GM19324 (cell line): Measurements from ENCODE around the gene SERPING1.
"Not testable (repeated sequence)": the region's sequence is repeated elsewhere in the genome, so short reads cannot be mapped to it uniquely, and the experiment has no call there.

ENCODE experiments used
- ATAC-seq: cut with Tn5 transposase; IDR thresholded peaks from one replicate; pipeline ENCODE4 v1.9.1; 2021; ENCODE audit warnings: mild to moderate bottlenecking, moderate library complexity; ENCODE audit not compliant: unreplicated experiment, low FRiP score

Gene SERPING1

DNA sequence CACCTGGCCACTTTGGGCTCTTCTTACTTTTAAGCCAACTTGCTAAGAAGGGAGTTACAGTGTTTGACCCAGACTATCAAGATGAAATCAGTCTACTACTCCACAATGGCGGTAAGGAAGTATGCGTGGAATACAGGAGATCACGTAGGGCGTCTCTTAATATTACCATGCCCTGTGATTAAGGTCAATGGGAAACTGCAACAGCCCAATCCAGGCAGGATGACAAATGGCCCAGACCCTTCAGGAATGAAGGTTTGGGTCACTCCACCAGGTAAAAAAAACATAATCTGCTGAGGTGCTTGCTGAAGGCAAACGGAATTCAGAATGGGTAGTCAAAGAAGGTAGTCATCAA is 53.2 kb downstream of the SERPING1 start:
- no peak for ATAC-seq

DNA sequence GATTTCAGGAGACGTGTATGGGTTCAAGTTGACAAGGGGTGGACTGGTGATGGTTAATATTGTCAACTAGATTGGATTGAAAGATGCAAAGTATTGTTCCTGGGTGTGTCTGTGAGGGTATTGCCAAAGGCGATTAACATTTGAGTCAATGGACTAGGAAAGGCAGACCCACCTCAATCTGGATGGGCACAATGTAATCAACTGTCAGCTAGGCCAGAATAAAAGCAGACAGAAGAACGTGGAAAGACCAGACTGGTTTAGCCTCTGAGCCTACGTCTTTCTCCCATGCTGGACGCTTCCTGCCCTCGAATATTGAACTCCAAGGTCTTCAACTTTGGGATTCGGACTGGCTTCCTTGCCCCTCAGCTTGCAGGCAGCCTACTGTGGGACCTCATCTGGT is 53.9 kb downstream of the SERPING1 start:
- ATAC-seq: no peak

GRCh38 chr11:57652230-57652629 is 54.7 kb downstream of the SERPING1 start:
- ATAC-seq: not testable (repeated sequence)

DNA sequence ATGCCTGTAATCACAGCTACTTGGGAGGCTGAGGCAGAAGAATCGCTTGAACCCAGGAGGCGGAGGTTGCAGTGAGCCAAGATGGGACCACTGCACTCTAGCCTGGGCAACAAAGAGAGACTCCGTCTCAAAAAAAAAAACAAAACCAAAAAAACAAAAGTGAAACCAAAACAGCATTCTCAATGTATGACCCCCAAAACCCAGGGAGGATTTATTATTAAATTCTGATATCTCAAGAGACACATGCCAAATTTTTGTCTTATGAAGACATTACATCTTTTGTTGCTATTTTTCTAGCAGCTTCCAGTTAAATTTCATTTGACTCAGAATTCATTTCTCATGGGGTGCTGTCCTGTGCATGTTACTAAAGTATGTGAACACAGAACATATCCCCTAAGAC is 55.2 kb downstream of the SERPING1 start:
- ATAC-seq: no peak

DNA sequence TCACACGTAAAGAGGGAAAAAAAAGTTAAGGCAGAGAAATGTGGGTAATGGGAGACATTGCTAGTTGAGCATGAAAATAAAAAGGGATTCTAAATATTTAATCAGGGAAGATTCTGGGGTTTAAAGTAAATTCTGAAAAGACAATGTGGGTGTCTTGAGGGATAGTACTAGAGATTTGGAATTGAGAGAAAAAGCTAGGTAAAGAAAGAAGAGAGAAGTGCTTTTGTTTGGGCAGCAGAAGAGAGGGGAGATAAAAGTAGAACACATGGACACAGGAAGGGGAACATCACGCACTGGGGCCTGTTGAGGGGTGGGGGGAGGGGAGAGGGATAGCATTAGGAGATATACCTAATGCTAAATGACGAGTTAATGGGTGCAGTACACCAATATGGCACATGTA is 55.7 kb downstream of the SERPING1 start:
- ATAC-seq: no peak

DNA sequence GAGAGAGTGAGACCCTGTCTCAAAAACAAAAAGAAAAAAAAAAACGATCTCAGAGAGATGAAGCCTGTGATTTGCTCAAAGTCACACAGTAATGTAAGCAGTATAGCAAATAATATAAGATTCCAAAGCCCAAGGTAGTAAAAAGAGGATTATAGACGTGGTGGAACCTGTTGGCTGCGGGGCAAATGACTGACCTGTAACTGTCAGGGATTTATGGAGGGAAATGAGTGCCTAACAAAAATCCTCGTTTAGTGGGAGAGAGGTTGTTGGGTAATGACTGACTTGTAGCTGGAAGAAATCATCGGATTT is 59.4 kb downstream of the SERPING1 start:
- no peak for ATAC-seq

GRCh38 chr11:57657194-57658022 is 59.9 kb downstream of the SERPING1 start, which contains the start of gene CLP1:
CLP1 (plus strand) TSS chr11:57657762; CDS start chr11:57659477, 1,715 bp downstream.
- peak; percentile 99 for ATAC-seq

DNA sequence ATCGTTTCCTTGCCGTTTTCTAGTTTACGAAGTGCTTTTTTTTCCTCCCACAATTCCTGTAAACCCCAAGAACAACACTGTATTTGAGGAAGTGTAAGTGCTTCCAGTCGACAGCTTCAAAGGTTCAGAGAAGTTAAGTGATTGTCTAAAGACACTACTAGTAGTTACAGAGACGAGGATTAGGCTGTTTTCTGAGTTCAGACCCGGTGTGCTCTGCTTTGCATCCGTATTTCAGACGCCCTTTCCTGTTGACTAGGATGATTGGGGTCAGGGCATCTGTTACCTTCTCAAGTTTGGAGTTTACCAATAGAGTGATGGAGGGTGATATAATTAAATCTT is 60.5 kb downstream of the SERPING1 start:
- no peak for ATAC-seq

GRCh38 chr11:57659669-57660068 is 62.2 kb downstream of the SERPING1 start:
- ATAC-seq: no peak

DNA sequence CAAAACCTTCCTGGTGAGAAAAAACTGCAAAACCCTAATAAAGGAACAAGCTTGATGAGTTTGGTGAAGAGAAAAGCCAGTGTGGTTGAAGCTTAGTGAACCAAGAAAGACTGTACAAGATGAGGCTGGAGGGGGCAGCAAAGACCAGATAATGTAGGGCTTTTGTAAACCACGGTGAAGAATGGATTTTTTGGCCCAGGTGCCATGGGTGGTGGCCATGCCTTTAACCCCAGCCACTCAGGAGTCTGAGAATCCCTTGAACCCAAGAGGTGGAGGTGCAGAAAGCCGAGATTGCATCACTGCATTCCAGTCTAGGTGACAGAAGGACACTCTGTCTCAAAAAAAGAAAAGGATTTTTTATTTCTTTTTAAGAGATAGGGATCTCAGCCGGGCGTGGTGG is 65.4 kb downstream of the SERPING1 start:
- no peak for ATAC-seq

- no peak for ATAC-seq
Observed at GRCh38 chr11:57663975-57664374, 66.5 kb downstream of the SERPING1 start.
